Right ventricle myocardium superior (tissue), 1 donor: Measurements from ENCODE around the gene IGFBP1. TPM values are rescaled to one million over a fixed set of nuclear protein-coding genes. Genes with fewer than 3 reads are reported as not detected.
"Not testable (repeated sequence)": the region's sequence is repeated elsewhere in the genome, so short reads cannot be mapped to it uniquely, and the experiment has no call there.

Source experiments
- ATAC-seq: fragments of 200-7000 bp; cut with Tn5 transposase; one replicate; pipeline ENCODE4 v1.9.1; 2020; ENCODE audit warnings: mild to moderate bottlenecking; ENCODE audit not compliant: poor library complexity
- DNase-seq: peaks from one replicate; pipeline ENCODE4 v3.0.0-alpha.2; 2020
- intact Hi-C: fragments of 100-400 bp; cut with DNase I; formaldehyde crosslinking; loops from one replicate; pipeline ENCODE4 v1.11.2; 2022
- long read RNA-seq: library from polyadenylated mRNA; unstranded; transcript quantifications from one replicate; pipeline ENCODE4 v2.0.0, GENCODE V29; 2021
- total RNA-seq: library from RNA; stranded (reverse); fragmentation: NEBNext Ultra II Directional; extraction: Animal tissue kit (Norgen Biotek cat#: 25700); gene quantifications from one replicate; pipeline ENCODE4 v1.2.1, GENCODE V29; 2021
- donor health status: DM: no; HTN: yes; CAD: no; lungs with severe emphysema.

Gene IGFBP1
- total RNA-seq = not detected
- long read RNA-seq = 0 reads

GRCh38 chr7:45888185-45888992 is at the start of gene IGFBP1:
Gene IGFBP1 (plus strand): TSS chr7:45888488. CDS start chr7:45888653, 165 bp downstream.
- peak; percentile 74 for ATAC-seq
- intact Hi-C loops = no loop called here
- DNase-seq = no peak

GRCh38 chr7:45838852-45839251 is 49.4 kb upstream of the IGFBP1 start:
- ATAC-seq, intact Hi-C loops, DNase-seq: not testable (repeated sequence)

GRCh38 chr7:45841926-45842717 is 46.2 kb upstream of the IGFBP1 start:
- intact Hi-C loops, ATAC-seq, DNase-seq: not testable (repeated sequence)

- ATAC-seq, DNase-seq, intact Hi-C loops: not testable (repeated sequence)
Measured at GRCh38 chr7:45846536-45846935, 41.8 kb upstream of the IGFBP1 start.

GRCh38 chr7:45848734-45849133 is 39.6 kb upstream of the IGFBP1 start:
- ATAC-seq, intact Hi-C loops, DNase-seq: not testable (repeated sequence)

- intact Hi-C loops, ATAC-seq: not testable (repeated sequence)
Measured at GRCh38 chr7:45852984-45853383, 35.3 kb upstream of the IGFBP1 start.

GRCh38 chr7:45853491-45853890 is 34.8 kb upstream of the IGFBP1 start:
- intact Hi-C loops, DNase-seq, ATAC-seq: not testable (repeated sequence)

More at GRCh38 chr7:45852984-45853383, 35.3 kb upstream of the IGFBP1 start:
- DNase-seq = not testable (repeated sequence)

GRCh38 chr7:45855680-45856079 is 32.6 kb upstream of the IGFBP1 start:
- DNase-seq = not testable (repeated sequence)
- intact Hi-C loops = loop anchor here (5.0 kb wide), 1 partner anchor 703 kb away; no protein-coding TSS in a partner anchor

GRCh38 chr7:45856888-45857287 is 31.4 kb upstream of the IGFBP1 start:
- intact Hi-C loops = loop anchor here (5.0 kb wide), 1 partner anchor 705 kb away; no protein-coding TSS in a partner anchor
- DNase-seq, ATAC-seq: not testable (repeated sequence)

More at GRCh38 chr7:45855680-45856079, 32.6 kb upstream of the IGFBP1 start:
- ATAC-seq = not testable (repeated sequence)

GRCh38 chr7:45863715-45864114 is 24.6 kb upstream of the IGFBP1 start:
- intact Hi-C loops = no loop called here
- DNase-seq (no peak), ATAC-seq (no peak)

- intact Hi-C loops = no loop called here
- ATAC-seq = no peak
- DNase-seq = no peak
Measured at GRCh38 chr7:45865594-45866410, 22.5 kb upstream of the IGFBP1 start.

- ATAC-seq (no peak), DNase-seq (no peak)
- intact Hi-C loops = no loop called here
Measured at GRCh38 chr7:45867471-45867870, 20.8 kb upstream of the IGFBP1 start.

- DNase-seq = no peak
- ATAC-seq = no peak
- intact Hi-C loops = no loop called here
Measured at GRCh38 chr7:45869426-45869825, 18.9 kb upstream of the IGFBP1 start.

- no peak for ATAC-seq
- intact Hi-C loops = no loop called here
Measured at GRCh38 chr7:45872116-45873034, 15.9 kb upstream of the IGFBP1 start.

GRCh38 chr7:45873035-45873354 is 15.3 kb upstream of the IGFBP1 start, which contains the start of gene CCDC201:
Gene CCDC201 (minus strand): TSS chr7:45873082. CDS start chr7:45873007, 75 bp downstream.
- no peak for DNase-seq

More at GRCh38 chr7:45872116-45873034, 15.9 kb upstream of the IGFBP1 start:
- no peak for DNase-seq

GRCh38 chr7:45873355-45873754 is 14.9 kb upstream of the IGFBP1 start:
- intact Hi-C loops = no loop called here
- DNase-seq = no peak
- no peak for ATAC-seq

More at GRCh38 chr7:45873035-45873354, 15.3 kb upstream of the IGFBP1 start, which contains the start of gene CCDC201:
- no peak for ATAC-seq
- intact Hi-C loops = no loop called here

GRCh38 chr7:45874408-45875131 is 13.7 kb upstream of the IGFBP1 start:
- DNase-seq = no peak
- intact Hi-C loops = no loop called here
- ATAC-seq = no peak
